ENCODE data around the gene TMEM175. TPM values are rescaled to one million over a fixed set of nuclear protein-coding genes. Genes with fewer than 3 reads are reported as not detected.

TMEM175 gene
- total RNA-seq, 1 experiment from 2014 or later, result 13.5 TPM

DNA sequence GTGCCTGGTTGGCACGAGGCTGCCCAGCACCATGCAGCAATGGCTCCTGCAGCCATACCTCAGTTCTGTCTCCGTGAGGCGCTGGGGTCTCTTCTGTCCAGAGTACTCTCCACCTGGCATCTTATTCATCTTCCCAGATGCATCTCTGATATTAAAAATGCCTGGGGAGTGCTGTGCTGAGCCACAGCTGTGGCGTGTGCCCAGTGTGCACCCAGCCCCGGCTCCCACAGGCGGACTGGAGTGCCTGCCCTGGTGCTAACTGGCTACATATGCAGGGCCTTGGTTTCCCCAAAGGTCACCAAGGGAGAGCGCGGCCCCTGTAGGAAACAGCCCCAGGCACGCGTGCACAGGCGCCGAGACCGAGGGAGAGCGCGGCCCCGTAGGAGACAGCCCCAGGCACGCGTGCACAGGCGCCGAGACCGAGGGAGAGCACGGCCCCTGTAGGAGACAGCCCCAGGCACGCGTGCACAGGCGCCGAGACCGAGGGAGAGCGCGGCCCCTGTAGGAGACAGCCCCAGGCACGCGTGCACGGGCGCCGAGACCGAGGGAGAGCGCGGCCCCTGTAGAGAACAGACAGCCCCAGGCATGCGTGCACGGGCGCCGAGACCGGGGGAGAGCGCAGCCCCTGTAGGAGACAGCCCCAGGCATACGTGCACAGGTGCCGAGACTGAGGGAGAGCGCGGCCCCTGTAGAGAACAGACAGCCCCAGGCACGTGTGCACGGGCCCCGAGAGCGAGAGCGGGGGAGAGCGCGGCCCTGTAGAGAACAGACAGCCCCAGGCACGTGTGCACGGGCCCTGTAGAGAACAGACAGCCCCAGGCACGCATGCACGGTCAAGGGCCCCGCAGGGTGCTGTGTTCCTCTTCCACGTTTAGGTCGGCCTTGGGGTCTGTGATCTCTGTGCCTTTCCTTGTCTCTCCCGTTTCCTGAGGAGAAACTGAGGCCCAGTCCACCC, 14.5 kb downstream of the TMEM175 start:
- DNase-seq (ENCODE audit: low read depth), result no peak

DNA sequence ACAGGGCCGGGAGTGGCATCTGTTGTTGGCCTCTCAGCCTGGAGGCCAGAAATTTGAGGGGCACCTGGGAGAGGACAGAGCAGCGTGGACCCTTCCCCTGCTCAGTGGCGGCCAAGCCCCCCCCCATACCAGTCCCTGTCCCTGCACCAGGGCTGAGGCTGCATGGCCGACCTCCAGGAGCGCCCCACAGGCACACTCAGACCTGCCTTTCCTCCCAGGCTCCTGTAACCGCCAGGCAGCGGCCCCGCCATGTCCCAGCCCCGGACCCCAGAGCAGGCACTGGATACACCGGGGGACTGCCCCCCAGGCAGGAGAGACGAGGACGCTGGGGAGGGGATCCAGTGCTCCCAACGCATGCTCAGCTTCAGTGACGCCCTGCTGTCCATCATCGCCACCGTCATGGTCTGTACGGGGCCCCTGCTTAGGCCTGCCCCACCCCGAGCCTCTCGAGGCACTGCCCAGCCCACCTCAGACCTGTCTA, 15.3 kb downstream of the TMEM175 start:
- no peak for DNase-seq (ENCODE audit: low read depth)

DNA sequence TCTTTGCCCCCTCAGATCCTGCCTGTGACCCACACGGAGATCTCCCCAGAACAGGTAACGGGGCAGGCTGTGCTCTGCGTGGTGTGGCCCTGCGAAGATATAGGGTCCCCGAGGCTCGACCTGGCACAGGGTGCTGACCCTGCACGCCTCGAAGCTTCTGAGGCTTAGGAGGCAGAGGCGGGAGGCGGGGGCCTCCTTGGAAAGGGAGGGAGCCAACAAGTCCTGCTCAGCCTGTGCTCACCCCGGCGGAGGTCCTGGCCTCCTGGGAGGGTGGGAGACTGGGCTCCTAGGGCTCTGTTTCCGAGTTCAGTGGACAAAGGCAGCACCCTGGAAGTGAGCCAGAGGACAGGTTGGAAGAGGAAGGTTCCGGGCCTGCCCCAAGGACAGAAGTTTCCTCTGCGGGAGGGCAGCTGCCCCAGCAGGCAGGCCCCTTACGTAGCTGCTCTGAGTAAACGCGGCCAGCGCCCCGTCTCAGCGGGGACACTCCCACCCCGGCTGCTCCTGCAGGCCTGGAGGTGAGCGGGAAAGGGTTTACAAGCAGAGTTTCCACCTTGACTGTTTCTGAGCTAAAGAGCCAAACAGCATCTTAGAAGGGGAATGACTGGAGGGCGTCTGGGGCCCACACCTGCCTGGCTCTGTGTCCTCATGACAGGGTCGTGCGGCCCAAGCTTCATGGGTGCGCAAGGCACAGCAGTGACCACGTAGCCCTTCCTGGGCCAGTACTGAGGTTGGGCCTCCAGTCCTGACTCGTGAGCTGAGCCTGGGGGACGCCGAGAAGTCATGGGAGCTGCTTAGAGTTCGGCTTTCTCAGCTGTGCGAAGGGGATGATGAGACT, 16.1 kb downstream of the TMEM175 start:
- no peak for DNase-seq (ENCODE audit: low read depth)

DNA sequence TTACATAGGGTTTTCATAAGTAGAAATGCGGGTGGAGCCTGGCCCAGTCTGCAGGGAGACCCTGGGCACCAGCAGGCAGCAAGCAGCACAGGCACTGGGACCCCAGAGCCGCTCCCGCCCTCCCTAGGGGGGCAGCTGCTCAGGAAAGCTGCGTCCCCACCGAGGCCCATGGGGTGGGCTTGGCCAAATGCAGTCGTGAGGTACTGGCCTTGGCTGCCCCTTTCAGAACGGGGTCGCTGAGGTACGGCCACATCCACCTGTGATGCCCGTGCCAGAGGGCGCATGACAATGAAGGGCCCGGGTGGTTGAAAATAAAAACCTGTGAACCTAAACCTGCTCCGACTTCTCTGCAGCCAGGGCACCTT, 16.7 kb downstream of the TMEM175 start:
- no peak for DNase-seq (ENCODE audit: low read depth)

DNA sequence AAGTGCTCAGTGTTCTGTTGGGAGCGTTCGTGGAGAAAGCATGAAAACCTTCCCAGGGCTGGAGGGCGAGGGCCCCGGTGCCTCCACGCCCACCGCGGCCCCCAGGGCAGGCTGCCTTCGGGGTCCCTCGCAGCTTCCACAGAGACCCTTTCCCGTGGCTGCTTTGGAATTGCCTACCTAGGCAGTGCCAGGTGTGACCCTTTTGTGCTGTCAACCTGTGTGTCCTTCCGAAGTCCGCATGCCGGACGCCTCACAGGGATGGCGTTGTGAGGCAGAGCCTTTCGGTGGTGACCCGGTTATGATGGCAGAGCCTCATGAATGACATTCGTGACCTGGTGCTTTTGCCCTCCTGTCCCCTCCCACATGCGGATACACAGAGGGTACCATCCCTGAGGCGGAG, 17.4 kb downstream of the TMEM175 start:
- DNase-seq (ENCODE audit: low read depth), result no peak

DNA sequence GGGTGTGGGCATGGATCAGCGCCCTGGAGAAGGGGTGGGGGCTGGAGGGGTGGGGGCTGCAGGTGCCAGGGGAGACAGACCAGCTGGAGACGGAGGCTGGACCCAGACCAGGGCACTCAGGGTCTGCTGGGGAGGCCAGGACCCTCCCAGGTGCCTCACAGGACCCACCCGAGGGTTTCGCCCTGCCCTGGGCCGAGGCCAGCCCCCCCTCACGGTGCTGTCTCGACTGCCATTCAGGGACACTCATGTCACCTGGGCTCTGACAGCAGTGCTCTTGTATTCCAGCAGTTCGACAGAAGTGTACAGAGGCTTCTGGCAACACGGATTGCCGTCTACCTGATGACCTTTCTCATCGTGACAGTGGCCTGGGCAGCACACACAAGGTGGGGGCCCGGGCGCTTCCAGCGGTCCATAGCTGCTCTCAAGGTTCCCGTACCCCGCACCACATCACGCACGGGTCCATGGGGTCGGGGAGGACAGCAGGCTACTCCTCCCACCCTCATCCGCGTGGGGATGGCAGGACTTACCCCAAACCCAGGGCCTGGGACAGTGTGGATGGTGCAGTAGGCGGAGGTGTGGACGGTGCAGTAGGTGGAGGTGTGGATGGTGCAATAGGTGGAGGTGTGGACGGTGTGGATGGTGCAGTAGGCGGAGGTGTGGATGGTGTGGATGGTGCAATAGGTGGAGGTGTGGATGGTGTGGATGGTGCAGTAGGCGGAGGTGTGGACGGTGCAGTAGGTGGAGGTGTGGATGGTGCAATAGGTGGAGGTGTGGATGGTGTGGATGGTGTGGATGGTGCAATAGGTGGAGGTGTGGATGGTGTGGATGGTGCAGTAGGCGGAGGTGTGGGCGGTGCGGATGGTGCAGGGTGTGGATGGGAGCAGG, 18.1 kb downstream of the TMEM175 start:
- DNase-seq (ENCODE audit: low read depth), result no peak

DNA sequence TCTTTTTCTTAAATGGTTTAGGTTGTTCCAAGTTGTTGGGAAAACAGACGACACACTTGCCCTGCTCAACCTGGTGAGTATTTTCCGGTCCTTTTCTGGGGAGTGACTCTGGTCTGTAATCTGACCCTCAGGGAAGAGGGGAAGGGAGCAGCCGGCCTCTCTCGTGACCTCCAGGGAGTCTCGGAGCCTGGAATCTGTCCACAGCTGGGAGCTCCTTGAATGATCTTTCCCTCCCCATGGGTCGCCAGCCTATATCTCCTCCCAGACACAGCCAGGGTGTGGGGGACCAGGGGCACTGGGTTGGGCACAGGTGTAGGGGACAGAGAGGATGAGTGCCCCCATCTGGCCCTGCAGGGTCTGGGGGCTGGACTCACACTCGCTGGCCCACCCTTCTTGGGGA, 18.9 kb downstream of the TMEM175 start:
- no peak for DNase-seq (ENCODE audit: low read depth)

DNA sequence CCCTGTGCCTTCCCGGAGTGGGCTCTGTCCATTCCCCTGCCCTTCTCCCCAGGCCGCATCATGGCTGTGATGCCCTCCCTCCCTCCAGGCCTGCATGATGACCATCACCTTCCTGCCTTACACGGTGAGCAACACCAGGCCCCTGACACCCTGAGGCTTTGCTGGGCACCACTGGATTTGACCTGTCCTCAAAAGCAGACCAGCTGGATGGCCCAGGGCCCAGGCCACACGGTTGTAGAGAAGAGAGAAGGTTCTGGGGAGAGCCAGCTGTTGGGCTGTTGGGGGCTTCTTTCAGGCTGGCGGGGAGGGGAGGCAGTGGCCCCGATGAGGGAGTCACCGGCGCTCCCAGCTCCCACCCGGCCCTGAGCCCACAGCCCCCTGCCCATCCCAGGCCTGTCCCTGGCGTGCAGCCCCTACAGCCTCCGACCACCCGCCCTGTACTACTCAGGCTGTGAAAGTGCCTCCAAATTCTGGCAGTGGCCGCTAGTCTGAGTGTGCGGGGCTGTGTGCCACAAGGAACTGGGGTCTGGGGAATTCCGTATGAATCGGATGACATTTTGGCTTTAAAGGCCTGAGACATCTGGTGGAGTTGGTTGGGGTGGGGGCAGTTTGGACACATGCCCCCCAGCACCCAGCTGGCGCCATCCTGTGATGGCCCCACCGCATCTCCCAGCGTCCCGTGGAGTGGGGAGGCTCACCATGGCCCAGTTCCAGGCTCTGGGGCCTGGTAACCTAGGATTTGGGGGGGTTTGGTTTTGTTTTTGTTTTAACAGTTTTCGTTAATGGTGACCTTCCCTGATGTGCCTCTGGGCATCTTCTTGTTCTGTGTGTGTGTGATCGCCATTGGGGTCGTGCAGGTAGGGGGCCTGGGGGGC, 19.6 kb downstream of the TMEM175 start:
- no peak for DNase-seq (ENCODE audit: low read depth)

DNA sequence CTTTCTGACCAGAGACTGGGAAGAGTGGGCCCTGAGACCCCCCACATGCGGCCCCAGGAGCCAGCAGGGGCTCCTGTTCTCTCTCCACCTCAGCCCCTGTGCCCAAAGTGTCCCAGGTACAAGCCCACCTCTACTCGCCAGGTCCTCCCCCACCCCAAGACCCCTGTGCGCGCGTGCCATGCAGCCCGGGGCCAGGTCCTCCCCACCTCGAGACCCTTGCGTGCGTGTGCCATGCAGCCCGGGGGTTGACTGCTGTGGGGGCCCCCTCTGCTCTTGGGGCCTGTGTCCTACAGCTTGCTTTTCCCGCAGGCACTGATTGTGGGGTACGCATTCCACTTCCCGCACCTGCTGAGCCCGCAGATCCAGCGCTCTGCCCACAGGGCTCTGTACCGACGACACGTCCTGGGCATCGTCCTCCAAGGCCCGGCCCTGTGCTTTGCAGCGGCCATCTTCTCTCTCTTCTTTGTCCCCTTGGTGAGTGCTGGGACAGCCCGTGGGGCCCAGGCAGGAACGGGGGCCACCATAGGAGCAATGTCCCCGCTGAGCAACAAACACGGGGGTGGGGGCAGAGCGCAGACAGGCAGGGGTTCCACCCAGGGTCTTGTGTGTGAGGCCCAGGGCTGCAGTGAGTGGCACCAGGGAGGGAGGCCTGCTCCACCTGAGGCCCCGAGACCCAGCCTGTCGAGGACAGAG, 20.8 kb downstream of the TMEM175 start:
- DNase-seq (ENCODE audit: low read depth), result no peak

DNA sequence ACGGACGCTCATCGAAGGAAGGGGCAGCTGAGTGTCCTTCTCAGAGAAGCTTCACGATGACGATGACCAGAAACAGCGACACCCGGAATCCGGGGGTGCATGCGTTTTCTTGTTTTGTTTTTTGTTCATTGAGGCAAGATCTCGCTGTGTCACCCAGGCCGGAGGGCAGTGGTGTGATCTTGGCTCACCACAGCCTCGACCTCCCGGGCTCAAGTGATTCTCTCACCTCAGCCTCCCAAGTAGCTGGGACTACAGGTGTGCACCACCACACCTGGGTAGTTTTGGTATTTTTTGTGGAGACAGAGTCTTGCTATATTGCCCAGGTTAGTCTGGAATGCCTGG, 21.3 kb downstream of the TMEM175 start:
- DNase-seq (ENCODE audit: low read depth), result no peak

DNA sequence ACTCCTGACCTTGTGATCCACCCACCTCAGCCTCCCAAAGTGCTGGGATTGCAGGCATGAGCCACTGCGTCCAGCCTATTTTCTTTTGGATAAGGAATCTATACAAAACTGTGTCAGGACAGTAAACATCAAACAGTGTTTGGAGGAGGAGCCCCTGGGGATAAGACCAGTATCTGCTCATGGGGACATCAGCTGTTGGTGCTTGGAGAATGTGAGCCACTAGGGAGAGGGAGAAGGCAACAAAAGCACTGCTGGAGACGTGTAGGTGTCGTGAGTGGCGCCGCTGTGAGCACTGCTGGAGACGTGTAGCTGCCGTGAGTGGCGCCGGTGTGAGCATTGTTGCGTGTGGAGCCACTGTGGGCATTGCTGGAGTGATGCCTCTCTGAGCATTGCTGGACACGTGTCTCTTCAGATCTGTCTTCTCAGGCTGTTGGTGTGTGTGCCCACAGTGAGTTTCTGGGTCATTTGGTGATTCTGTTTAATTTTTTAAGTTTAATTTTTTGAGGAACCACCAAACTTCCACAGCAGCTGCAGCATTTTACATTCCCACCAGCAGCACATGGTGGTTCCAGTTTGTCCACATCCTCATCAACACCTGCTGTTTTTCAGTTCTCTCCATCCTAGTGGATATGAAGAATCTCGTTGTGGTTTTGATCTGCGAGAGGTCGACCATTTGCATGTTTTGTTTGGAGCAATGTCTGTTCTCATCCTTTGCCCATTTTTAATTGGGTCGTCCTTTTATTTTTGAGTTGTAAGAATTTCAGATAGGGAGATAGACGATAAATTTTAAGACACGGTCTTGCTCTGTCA, 22.2 kb downstream of the TMEM175 start:
- DNase-seq (ENCODE audit: low read depth), result no peak

DNA sequence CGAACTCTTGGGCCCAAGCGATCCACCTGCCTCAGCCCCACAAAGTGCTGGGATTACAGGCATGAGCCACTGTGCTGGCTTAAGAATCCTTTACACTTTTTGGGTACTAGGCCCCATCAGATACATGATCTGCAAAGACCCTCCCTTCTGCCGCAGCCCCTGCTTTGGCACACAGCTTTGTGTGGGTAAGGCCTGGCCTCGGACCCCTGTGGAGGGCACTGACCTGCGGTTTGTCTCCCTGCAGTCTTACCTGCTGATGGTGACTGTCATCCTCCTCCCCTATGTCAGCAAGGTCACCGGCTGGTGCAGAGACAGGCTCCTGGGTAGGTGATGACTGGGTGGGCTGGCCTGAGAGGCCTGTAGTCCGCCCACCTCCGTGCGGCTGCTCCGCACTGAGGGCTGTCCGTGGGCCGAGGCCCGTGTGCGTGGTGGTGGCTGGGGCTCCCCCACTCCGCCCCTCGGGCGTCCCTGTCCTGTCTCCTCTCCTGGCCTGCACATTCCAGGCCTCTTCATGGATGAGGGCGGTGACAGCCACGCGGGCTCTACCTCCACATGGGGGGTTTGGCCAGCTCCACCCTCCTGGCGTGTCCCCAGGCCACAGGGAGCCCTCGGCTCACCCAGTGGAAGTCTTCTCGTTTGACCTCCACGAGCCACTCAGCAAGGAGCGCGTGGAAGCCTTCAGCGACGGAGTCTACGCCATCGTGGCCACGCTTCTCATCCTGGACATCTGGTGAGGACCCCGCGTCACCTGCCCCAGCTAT, 23.1 kb downstream of the TMEM175 start:
- DNase-seq (ENCODE audit: low read depth), result no peak

DNA sequence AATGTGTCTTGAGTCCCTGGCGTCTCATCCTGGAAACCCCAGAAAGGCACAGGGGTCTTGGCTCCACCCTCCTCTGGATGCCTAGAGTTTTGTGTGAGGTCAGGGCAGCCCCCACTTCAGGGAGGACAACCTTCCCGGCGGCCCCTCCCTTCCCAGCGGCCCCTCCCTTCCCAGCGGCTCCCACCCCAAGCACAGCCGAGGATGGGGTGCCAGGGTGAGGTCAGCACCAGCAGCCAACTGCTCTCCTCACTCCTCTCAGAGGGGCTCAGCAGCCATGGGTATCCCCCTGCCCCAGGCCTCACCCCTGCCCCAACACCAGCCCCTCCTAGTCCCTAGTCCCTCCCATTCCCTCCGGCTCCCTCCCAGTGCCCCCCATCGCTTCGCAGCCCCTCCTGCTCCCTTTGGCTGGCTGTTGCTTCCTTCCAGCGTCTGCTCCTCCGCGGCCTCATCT, 23.7 kb downstream of the TMEM175 start:
- no peak for DNase-seq (ENCODE audit: low read depth)

DNA sequence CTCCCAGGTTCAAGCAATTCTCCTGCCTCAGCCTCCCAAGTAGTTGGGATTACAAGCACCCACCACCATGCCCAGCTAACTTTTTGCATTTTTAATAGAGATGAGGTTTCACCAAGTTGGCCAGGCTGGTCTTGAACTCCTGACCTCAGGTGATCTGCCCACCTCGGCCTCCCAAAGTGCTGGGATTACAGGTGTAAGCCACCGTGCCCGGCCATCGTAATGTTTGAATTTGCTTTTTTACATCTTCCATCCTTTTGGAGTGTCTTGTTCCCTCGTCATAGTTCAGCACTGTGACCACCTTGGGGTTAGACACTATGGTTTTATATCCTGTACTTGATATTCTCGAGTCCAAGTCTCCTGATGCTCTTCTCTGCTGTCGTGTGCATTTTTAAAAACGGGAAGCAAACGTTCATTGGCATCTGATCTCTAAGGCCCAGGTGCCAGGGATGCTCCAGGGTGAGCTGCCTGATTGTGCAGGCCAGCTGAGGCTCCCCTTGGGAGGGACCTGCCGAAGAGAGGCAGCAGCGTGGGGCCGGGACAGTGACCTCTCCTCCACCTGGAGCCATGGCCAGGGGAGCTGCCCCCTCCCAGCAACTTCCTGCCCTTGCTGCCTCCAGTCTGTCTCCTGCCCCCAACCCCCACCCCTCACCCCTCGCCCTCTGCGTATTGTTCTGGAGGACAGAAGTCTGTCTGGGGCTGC, 24.4 kb downstream of the TMEM175 start:
- no peak for DNase-seq (ENCODE audit: low read depth)

DNA sequence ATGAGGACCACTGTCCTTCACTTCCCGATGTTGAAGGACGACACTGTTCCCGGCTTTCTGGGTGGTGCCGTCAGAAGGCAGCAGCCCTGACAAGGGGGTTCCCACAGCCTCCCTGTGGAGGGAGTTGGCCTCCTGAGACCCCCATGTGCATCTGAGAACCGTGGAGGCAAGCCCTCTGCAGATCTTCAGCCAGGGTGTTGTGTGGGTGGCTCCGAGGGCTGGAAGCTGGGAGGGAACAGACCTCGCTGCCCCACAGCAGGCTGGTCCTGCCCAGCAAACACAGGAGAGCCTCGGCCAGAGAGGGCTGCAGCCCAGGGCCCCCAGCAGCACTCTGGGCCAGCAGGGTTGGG, 24.9 kb downstream of the TMEM175 start:
- no peak for DNase-seq (ENCODE audit: low read depth)

DNA sequence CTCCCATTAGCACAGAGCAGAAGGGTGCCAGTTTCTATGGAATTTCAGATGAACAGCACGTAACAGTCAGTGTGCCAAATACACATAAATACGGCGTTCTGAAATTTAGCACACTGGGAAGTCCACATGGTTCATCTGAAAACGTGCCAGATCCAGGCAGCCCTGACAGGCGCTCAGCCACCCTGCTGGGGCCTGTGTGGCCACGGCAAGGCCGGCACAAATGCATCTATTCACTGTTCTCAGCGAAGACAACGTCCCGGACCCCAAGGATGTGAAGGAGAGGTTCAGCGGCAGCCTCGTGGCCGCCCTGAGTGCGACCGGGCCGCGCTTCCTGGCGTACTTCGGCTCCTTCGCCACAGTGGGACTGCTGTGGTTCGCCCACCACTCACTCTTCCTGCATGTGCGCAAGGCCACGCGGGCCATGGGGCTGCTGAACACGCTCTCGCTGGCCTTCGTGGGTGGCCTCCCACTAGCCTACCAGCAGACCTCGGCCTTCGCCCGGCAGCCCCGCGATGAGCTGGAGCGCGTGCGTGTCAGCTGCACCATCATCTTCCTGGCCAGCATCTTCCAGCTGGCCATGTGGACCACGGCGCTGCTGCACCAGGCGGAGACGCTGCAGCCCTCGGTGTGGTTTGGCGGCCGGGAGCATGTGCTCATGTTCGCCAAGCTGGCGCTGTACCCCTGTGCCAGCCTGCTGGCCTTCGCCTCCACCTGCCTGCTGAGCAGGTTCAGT, 25.5 kb downstream of the TMEM175 start:
- no peak for DNase-seq (ENCODE audit: low read depth)

DNA sequence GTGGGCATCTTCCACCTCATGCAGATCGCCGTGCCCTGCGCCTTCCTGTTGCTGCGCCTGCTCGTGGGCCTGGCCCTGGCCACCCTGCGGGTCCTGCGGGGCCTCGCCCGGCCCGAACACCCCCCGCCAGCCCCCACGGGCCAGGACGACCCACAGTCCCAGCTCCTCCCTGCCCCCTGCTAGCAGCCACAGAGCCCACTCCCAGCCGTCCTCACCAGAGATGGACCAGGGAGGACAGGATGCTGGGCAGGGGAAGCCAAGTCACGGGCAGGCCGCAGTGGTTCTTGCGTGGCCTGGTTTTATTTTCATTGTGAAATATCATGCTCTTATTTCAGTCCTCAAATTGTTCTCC, 26.0 kb downstream of the TMEM175 start:
- DNase-seq (ENCODE audit: low read depth), result no peak
